ENCODE results near the gene CENPE. TPM values are rescaled to one million over a fixed set of nuclear protein-coding genes. Genes with fewer than 3 reads are reported as not detected.

CENPE gene
- total RNA-seq, 2 experiments from 2014 or later, result 69.6 to 71.0 TPM

DNA sequence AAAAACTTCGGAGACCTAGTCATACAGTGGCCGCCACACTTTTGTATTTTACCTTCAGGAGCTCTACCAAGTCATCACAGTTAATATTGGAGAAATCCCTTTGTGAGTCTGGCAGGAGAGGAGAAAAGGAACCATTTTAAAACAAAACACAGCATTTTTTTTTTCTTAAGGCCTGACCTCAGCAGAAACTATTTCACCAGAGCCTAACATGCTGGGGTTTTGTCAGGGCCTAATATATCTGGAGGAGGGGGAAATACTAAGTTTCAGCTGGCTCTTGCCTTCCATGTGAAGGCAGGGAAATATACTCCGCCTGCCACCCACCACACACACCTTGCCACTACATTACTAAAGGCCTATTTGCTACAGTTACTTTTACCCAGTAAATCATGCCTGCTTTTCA, 72.0 kb downstream of the CENPE start:
- ATAC-seq (no peak), DNase-seq (no peak)
- Mint-ChIP-seq H3K9me3 (ENCODE audit: insufficient read depth) (peaks cover 19% of the 10 kb centered on the region), H3K27ac (no peak overlapping the region), H3K27me3 (ENCODE audit: low read depth) (no peaks in the 10 kb centered on the region), H3K4me3 (no peak overlapping the region), H3K4me1 (ENCODE audit: low read depth) (no peaks in the 10 kb centered on the region), H3K36me3 (ENCODE audit: low read depth) (peaks cover 75% of the 10 kb centered on the region)
- POLR2A ChIA-PET, result no interaction called here
- CTCF ChIA-PET, result no interaction called here

- peaks cover 65% of the 10 kb centered on the region for H3K36me3 Mint-ChIP-seq (ENCODE audit: low read depth)
- POLR2A ChIA-PET, result no interaction called here
Observed at GRCh38 chr4:103123114-103123513, 75.0 kb downstream of the CENPE start.

GRCh38 chr4:103118166-103118565, 80.0 kb downstream of the CENPE start:
- POLR2A ChIA-PET, result no interaction called here
- Mint-ChIP-seq H3K9me3 (ENCODE audit: insufficient read depth) (no peaks in the 10 kb centered on the region), H3K4me1 (ENCODE audit: low read depth) (no peaks in the 10 kb centered on the region), H3K4me3 (no peak overlapping the region), H3K27me3 (ENCODE audit: low read depth) (no peaks in the 10 kb centered on the region), H3K27ac (no peak overlapping the region), H3K36me3 (ENCODE audit: low read depth) (peaks cover 45% of the 10 kb centered on the region)
- no peak for ATAC-seq
- no peak for DNase-seq
- CTCF ChIA-PET, result no interaction called here

More at GRCh38 chr4:103123114-103123513, 75.0 kb downstream of the CENPE start:
- Mint-ChIP-seq H3K4me3 (no peak overlapping the region), H3K9me3 (ENCODE audit: insufficient read depth) (peaks cover 9% of the 10 kb centered on the region), H3K27ac (no peak overlapping the region), H3K27me3 (ENCODE audit: low read depth) (no peaks in the 10 kb centered on the region), H3K4me1 (ENCODE audit: low read depth) (no peaks in the 10 kb centered on the region)
- no peak for ATAC-seq
- no peak for DNase-seq
- CTCF ChIA-PET, result interaction anchor here (0.9 kb wide), 1 partner anchor 32 kb away, joined by 4 read pairs; no protein-coding TSS in a partner anchor

- POLR2A ChIA-PET, result no interaction called here
- H3K27ac Mint-ChIP-seq, result no peak overlapping the region
- H3K9me3 Mint-ChIP-seq (ENCODE audit: insufficient read depth), result no peaks in the 10 kb centered on the region
- CTCF ChIA-PET, result interaction anchor here (2.8 kb wide), 1 partner anchor 11 kb away, joined by 19 read pairs; the partner anchor contains the start of gene BDH2
- H3K27me3 Mint-ChIP-seq (ENCODE audit: low read depth), result no peaks in the 10 kb centered on the region
- H3K36me3 Mint-ChIP-seq (ENCODE audit: low read depth), result peaks cover 54% of the 10 kb centered on the region
- no peak overlapping the region for H3K4me3 Mint-ChIP-seq
- no peaks in the 10 kb centered on the region for H3K4me1 Mint-ChIP-seq (ENCODE audit: low read depth)
- ATAC-seq (no peak), DNase-seq (no peak)
Observed at GRCh38 chr4:103111598-103111997, 86.5 kb downstream of the CENPE start.

DNA sequence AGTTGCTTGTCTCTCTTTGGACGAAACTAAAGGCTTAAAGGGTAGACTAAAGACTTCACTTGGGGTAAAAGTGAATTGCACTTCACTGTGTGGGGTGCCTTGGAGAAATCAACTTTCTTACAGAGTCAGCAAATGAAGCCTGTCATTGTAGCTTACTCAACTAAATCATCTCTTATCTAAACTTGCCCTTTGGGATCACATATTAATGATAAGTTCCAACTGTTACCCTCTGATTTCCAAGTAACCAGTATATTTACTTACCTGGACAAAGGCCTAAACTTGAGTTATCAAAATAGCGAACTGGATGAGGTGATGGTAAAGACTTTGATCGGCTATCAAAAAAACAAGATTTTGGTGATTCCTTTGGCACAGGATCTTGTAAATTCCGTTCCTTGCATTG, 89.6 kb downstream of the CENPE start:
- POLR2A ChIA-PET, result no interaction called here
- no peak for ATAC-seq

GRCh38 chr4:103105558-103106356, 92.4 kb downstream of the CENPE start:
- H3K4me1 Mint-ChIP-seq (ENCODE audit: low read depth), result peaks cover 6% of the 10 kb centered on the region
- no peaks in the 10 kb centered on the region for H3K9me3 Mint-ChIP-seq (ENCODE audit: insufficient read depth)
- CTCF ChIA-PET, result no interaction called here
- peaks cover 44% of the 10 kb centered on the region for H3K36me3 Mint-ChIP-seq (ENCODE audit: low read depth)
- ATAC-seq (no peak), DNase-seq (no peak)
- no peak overlapping the region for H3K27ac Mint-ChIP-seq
- POLR2A ChIA-PET, result no interaction called here
- no peaks in the 10 kb centered on the region for H3K27me3 Mint-ChIP-seq (ENCODE audit: low read depth)
- H3K4me3 Mint-ChIP-seq, result no peak overlapping the region

More for the DNA sequence above, 89.6 kb downstream of the CENPE start:
- DNase-seq, result no peak
- H3K9me3 Mint-ChIP-seq (ENCODE audit: insufficient read depth), result no peaks in the 10 kb centered on the region
- no peak overlapping the region for H3K4me3 Mint-ChIP-seq
- H3K36me3 Mint-ChIP-seq (ENCODE audit: low read depth), result peaks cover 52% of the 10 kb centered on the region
- CTCF ChIA-PET, result interaction anchor here (1.0 to 2.8 kb wide), 2 partner anchors 8 to 9 kb away, joined by 4 to 19 read pairs; partner anchors contain the start of gene BDH2
- peaks cover 6% of the 10 kb centered on the region for H3K4me1 Mint-ChIP-seq (ENCODE audit: low read depth)
- no peaks in the 10 kb centered on the region for H3K27me3 Mint-ChIP-seq (ENCODE audit: low read depth)
- H3K27ac Mint-ChIP-seq, result no peak overlapping the region

- peaks cover 35% of the 10 kb centered on the region for H3K36me3 Mint-ChIP-seq (ENCODE audit: low read depth)
- H3K27ac Mint-ChIP-seq, result no peak overlapping the region
- peaks cover 6% of the 10 kb centered on the region for H3K4me1 Mint-ChIP-seq (ENCODE audit: low read depth)
- ChIA-PET POLR2A (no interaction called here), CTCF (no interaction called here)
- ATAC-seq (no peak), DNase-seq (no peak)
- no peak overlapping the region for H3K4me3 Mint-ChIP-seq
- H3K9me3 Mint-ChIP-seq (ENCODE audit: insufficient read depth), result no peaks in the 10 kb centered on the region
- H3K27me3 Mint-ChIP-seq (ENCODE audit: low read depth), result no peaks in the 10 kb centered on the region
Observed at GRCh38 chr4:103104886-103105285, 93.3 kb downstream of the CENPE start.

DNA sequence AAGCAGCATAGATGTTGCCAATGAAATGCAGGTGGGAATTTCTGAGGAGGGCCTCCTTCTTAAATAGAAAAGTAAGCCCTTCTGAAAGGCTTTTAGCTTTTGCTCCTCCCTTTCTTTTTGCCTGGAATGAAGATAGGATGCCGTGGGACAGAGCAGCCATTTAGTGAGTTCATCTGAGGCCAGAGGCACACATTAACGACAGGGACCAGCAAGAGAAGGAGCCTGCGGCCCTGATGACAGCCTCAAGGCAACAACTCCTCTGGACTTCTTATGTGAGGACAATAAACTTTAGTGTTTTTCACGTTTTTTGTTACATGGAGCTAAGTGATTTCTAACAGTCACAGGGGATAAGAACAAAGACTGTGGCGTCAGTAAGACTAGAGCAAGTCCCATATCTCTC, 97.5 kb downstream of the CENPE start:
- ChIA-PET POLR2A (no interaction called here), CTCF (interaction anchor here (0.7 to 4.2 kb wide), 15 partner anchors 9 to 670 kb away, joined by 3 to 31 read pairs (median 7); partner anchors contain the start of genes SLC9B2 and UBE2D3)
- ATAC-seq (no peak), DNase-seq (no peak)
- Mint-ChIP-seq H3K27me3 (ENCODE audit: low read depth) (no peaks in the 10 kb centered on the region), H3K4me1 (ENCODE audit: low read depth) (peaks cover 22% of the 10 kb centered on the region), H3K4me3 (no peak overlapping the region), H3K36me3 (ENCODE audit: low read depth) (peaks cover 3% of the 10 kb centered on the region), H3K9me3 (ENCODE audit: insufficient read depth) (no peaks in the 10 kb centered on the region), H3K27ac (no peak overlapping the region)

- peak within 1 kb of the TSS; percentile 78 for H3K4me3 Mint-ChIP-seq
- POLR2A ChIA-PET, result interaction anchor here (1.4 kb wide), 1 partner anchor 81 kb away, joined by 4 read pairs; no protein-coding TSS in a partner anchor
- H3K36me3 Mint-ChIP-seq (ENCODE audit: low read depth), result peaks cover 3% of the 10 kb centered on the region
- ATAC-seq (peak; percentile 96), DNase-seq (peak; percentile 71)
- H3K4me1 Mint-ChIP-seq (ENCODE audit: low read depth), result peaks cover 22% of the 10 kb centered on the region
- CTCF ChIA-PET, result interaction anchor here (0.6 to 4.2 kb wide), 38 partner anchors 8 to 1930 kb away, joined by 3 to 31 read pairs (median 4); partner anchors contain the start of genes MANBA, SLC39A8, SLC9B2 and UBE2D3
- H3K9me3 Mint-ChIP-seq (ENCODE audit: insufficient read depth), result no peaks in the 10 kb centered on the region
- H3K27ac Mint-ChIP-seq, result peak within 1 kb of the TSS; percentile 72
- H3K27me3 Mint-ChIP-seq (ENCODE audit: low read depth), result no peaks in the 10 kb centered on the region
Observed at GRCh38 chr4:103099691-103100392, 98.3 kb downstream of the CENPE start, which contains the start of gene BDH2. Gene BDH2 (minus strand): TSS chr4:103099834. CDS start chr4:103096254, 3,580 bp downstream.

DNA sequence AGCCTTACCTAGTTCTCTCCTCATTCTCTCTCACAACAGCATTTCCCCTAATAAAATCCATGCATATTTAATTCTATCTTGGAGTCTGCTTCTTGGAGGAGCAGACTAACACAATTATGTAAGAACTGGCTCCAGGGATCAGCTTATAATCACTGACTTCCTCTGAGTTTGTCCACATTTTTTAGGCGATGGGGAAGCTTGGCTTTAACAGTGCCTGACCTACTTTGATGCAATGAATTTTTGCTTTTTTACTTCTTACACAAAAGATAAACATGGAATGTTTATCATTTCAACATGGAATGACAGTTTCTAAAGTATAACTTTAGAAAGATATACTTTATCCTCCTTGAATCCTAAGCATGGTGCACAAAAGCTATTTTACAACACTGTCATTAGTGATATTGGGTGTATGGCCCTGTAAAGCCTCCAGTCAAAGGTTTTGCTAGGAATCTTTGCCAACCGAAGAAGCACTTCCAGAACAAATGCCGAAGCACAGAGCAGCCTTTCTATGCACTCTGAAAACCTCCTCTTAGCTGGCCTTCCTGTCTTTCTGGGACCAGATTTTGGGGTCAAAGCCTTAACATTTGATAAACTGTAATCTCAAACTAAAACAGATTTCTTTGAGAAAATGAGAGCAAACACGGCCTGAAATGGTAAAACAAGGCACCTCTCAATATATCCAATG, 99.2 kb downstream of the CENPE start:
- Mint-ChIP-seq H3K4me3 (peak overlapping the region; percentile 78), H3K27ac (peak overlapping the region; percentile 72)
- ATAC-seq, result no peak

DNA sequence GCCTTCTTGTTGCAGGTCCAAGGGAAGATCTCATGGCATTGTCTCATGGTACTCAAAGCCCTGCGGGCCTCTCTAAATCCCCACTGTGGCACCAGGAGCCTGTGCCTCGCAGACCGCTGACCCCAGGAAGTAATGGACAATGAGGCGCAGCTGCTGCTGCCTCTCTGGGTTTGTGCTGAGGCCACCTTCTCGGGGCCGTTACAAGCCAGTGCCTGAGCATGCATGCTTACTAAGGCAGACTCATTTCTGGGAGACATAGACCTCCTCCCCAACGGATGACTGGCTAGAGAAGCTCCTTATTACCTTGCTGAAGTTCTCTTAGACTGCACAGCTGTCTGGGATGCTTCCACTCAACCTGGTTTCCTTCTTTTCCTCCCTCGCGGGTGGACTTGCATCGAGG, 99.8 kb downstream of the CENPE start:
- Mint-ChIP-seq H3K36me3 (ENCODE audit: low read depth) (peaks cover 3% of the 10 kb centered on the region), H3K27ac (no peak overlapping the region), H3K9me3 (ENCODE audit: insufficient read depth) (no peaks in the 10 kb centered on the region), H3K4me1 (ENCODE audit: low read depth) (peaks cover 22% of the 10 kb centered on the region), H3K27me3 (ENCODE audit: low read depth) (no peaks in the 10 kb centered on the region), H3K4me3 (peak overlapping the region; percentile 78)
- no peak for ATAC-seq
- CTCF ChIA-PET, result interaction anchor here (1.2 to 4.2 kb wide), 6 partner anchors 9 to 650 kb away, joined by 3 to 31 read pairs (median 18); partner anchors contain the start of gene SLC9B2
- POLR2A ChIA-PET, result no interaction called here
- no peak for DNase-seq

More for the DNA sequence above, 99.2 kb downstream of the CENPE start:
- H3K27me3 Mint-ChIP-seq (ENCODE audit: low read depth), result no peaks in the 10 kb centered on the region
- no peaks in the 10 kb centered on the region for H3K9me3 Mint-ChIP-seq (ENCODE audit: insufficient read depth)
- CTCF ChIA-PET, result interaction anchor here (0.6 to 4.2 kb wide), 29 partner anchors 7 to 1929 kb away, joined by 3 to 31 read pairs (median 4); partner anchors contain the start of genes SLC39A8, SLC9B2 and UBE2D3
- peaks cover 2% of the 10 kb centered on the region for H3K36me3 Mint-ChIP-seq (ENCODE audit: low read depth)
- POLR2A ChIA-PET, result interaction anchor here (1.4 kb wide), 1 partner anchor 80 kb away, joined by 4 read pairs; no protein-coding TSS in a partner anchor
- no peak for DNase-seq
- H3K4me1 Mint-ChIP-seq (ENCODE audit: low read depth), result peaks cover 22% of the 10 kb centered on the region
